ENCODE data around the gene MYL5.
"Not testable (repeated sequence)": the region's sequence is repeated elsewhere in the genome, so short reads cannot be mapped to it uniquely, and the experiment has no call there.

Gene MYL5

GRCh38 chr4:669806-670559 is 4.4 kb upstream of the MYL5 start:
- not testable (repeated sequence) for DNase-seq (ENCODE audit: low read depth in 2 of 2)

- no peak for DNase-seq (ENCODE audit: low read depth in 2 of 2)
Measured at GRCh38 chr4:671769-672168, 2.6 kb upstream of the MYL5 start.

- no peak for DNase-seq (ENCODE audit: low read depth in 2 of 2)
Measured at GRCh38 chr4:673349-674091, 822 bp upstream of the MYL5 start.

- DNase-seq (ENCODE audit: low read depth in 2 of 2) = no peak
Measured at GRCh38 chr4:675036-675882, 917 bp downstream of the MYL5 start.

GRCh38 chr4:675980-676870 is 1.9 kb downstream of the MYL5 start:
- DNase-seq (ENCODE audit: low read depth in 2 of 2) = no peak

- no peak for DNase-seq (ENCODE audit: low read depth in 2 of 2)
Measured at GRCh38 chr4:676871-677235, 2.5 kb downstream of the MYL5 start.

- no peak for DNase-seq (ENCODE audit: low read depth in 2 of 2)
Measured at GRCh38 chr4:677431-678293, 3.3 kb downstream of the MYL5 start.

- no peak for DNase-seq (ENCODE audit: low read depth in 2 of 2)
Measured at GRCh38 chr4:678331-679103, 4.2 kb downstream of the MYL5 start.

GRCh38 chr4:679104-679481 is 4.8 kb downstream of the MYL5 start:
- DNase-seq (ENCODE audit: low read depth in 2 of 2) = no peak

GRCh38 chr4:679629-680028 is 5.3 kb downstream of the MYL5 start:
- DNase-seq (ENCODE audit: low read depth in 2 of 2) = no peak

GRCh38 chr4:680091-680490 is 5.7 kb downstream of the MYL5 start:
- DNase-seq (ENCODE audit: low read depth in 2 of 2) = no peak

- no peak for DNase-seq (ENCODE audit: low read depth in 2 of 2)
Measured at GRCh38 chr4:680551-680927, 6.2 kb downstream of the MYL5 start.

- DNase-seq (ENCODE audit: low read depth in 2 of 2) = no peak
Measured at GRCh38 chr4:680928-681645, 6.7 kb downstream of the MYL5 start.

- DNase-seq (ENCODE audit: low read depth in 2 of 2) = no peak
Measured at GRCh38 chr4:681736-682451, 7.6 kb downstream of the MYL5 start.

- DNase-seq (ENCODE audit: low read depth in 2 of 2) = no peak
Measured at GRCh38 chr4:682490-683172, 8.3 kb downstream of the MYL5 start.

GRCh38 chr4:683247-683897 is 9.0 kb downstream of the MYL5 start:
- DNase-seq (ENCODE audit: low read depth in 2 of 2) = no peak

- DNase-seq (ENCODE audit: low read depth in 2 of 2) = no peak
Measured at GRCh38 chr4:683982-684622, 9.8 kb downstream of the MYL5 start.
